VCaP (cell line): Measurements from ENCODE around the gene MECP2.

Experiments
- H3K27ac ChIP-seq: fragments of 450-650 bp; 2 replicates; pipeline ENCODE4 v1.5.1; 2017
- CTCF ChIP-seq: fragments of 450-650 bp; conservative IDR thresholded peaks from 2 replicates; pipeline ENCODE4 v1.5.1; 2017; ENCODE audit warnings: mild to moderate bottlenecking, moderate library complexity

Gene MECP2

GRCh38 chrX:154136627-154137161 lies 39.2 kb upstream of the MECP2 start:
- peak; percentile 88 for TF ChIP-seq CTCF
- peak overlapping the region; percentile 51; the same call in 1 of the 2 replicates for H3K27ac ChIP-seq

- H3K27ac ChIP-seq = no peak overlapping the region
- no peak for TF ChIP-seq CTCF
These were observed 38.1 kb upstream of the MECP2 start for GRCh38 chrX:154135458-154136229.

GRCh38 chrX:154132366-154132765 lies 34.8 kb upstream of the MECP2 start:
- no peak for TF ChIP-seq CTCF
- H3K27ac ChIP-seq = no peak overlapping the region

- TF ChIP-seq CTCF = no peak
These were observed 34.4 kb upstream of the MECP2 start for GRCh38 chrX:154131955-154132354.

GRCh38 chrX:154126101-154126500 lies 28.6 kb upstream of the MECP2 start:
- TF ChIP-seq CTCF = no peak
- peak overlapping the region; percentile 43 for H3K27ac ChIP-seq

More at GRCh38 chrX:154131955-154132354, 34.4 kb upstream of the MECP2 start:
- H3K27ac ChIP-seq = no peak overlapping the region

- no peak overlapping the region; the same call in 1 of the 2 replicates for H3K27ac ChIP-seq
- no peak for TF ChIP-seq CTCF
These were observed 28.0 kb upstream of the MECP2 start for GRCh38 chrX:154125391-154126040.
